ENCODE data around the gene PTGDR. TPM values are rescaled to one million over a fixed set of nuclear protein-coding genes. Genes with fewer than 3 reads are reported as not detected.

The PTGDR gene
- total and polyA plus RNA-seq, 2 experiments from 2014 or later, result 0.06 TPM; not detected in 1

DNA sequence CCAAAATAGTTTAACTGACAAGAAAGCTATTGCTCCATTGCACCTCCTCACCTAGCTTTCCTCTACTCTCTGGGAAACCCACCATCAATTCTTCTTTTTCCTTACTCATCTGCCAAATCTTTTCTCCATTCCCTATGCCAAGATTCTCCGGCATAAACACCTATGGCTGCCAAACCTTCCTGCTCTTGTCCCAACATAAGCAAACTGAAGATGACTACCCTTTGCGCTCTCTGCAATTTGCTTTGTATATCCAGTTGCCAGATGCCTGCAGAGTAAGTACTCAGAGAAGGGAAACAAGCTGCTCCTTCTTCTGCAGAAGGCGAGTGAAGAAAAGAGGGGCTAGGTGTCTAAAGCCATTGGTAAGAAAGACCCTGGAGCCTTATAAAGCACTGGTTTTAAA is 58.1 kb downstream of the PTGDR start:
- TF ChIP-seq ZNF331 (CRISPR knock-in tag; IDR thresholded peaks at IDR 0.05; ENCODE audit: low read depth) (no peak), NANOG (IDR thresholded peaks at IDR 0.05; ENCODE audit: borderline replicate concordance) (no peak), EZH2phosphoT487 (IDR thresholded peaks at IDR 0.05; ENCODE audit: unreplicated experiment) (no peak)
- TF ChIP-seq, protein P1, sequence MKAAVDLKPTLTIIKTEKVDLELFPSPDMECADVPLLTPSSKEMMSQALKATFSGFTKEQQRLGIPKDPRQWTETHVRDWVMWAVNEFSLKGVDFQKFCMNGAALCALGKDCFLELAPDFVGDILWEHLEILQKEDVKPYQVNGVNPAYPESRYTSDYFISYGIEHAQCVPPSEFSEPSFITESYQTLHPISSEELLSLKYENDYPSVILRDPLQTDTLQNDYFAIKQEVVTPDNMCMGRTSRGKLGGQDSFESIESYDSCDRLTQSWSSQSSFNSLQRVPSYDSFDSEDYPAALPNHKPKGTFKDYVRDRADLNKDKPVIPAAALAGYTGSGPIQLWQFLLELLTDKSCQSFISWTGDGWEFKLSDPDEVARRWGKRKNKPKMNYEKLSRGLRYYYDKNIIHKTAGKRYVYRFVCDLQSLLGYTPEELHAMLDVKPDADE (IDR thresholded peaks at IDR 0.05), result no peak
- TF ChIP-seq, protein P2, sequence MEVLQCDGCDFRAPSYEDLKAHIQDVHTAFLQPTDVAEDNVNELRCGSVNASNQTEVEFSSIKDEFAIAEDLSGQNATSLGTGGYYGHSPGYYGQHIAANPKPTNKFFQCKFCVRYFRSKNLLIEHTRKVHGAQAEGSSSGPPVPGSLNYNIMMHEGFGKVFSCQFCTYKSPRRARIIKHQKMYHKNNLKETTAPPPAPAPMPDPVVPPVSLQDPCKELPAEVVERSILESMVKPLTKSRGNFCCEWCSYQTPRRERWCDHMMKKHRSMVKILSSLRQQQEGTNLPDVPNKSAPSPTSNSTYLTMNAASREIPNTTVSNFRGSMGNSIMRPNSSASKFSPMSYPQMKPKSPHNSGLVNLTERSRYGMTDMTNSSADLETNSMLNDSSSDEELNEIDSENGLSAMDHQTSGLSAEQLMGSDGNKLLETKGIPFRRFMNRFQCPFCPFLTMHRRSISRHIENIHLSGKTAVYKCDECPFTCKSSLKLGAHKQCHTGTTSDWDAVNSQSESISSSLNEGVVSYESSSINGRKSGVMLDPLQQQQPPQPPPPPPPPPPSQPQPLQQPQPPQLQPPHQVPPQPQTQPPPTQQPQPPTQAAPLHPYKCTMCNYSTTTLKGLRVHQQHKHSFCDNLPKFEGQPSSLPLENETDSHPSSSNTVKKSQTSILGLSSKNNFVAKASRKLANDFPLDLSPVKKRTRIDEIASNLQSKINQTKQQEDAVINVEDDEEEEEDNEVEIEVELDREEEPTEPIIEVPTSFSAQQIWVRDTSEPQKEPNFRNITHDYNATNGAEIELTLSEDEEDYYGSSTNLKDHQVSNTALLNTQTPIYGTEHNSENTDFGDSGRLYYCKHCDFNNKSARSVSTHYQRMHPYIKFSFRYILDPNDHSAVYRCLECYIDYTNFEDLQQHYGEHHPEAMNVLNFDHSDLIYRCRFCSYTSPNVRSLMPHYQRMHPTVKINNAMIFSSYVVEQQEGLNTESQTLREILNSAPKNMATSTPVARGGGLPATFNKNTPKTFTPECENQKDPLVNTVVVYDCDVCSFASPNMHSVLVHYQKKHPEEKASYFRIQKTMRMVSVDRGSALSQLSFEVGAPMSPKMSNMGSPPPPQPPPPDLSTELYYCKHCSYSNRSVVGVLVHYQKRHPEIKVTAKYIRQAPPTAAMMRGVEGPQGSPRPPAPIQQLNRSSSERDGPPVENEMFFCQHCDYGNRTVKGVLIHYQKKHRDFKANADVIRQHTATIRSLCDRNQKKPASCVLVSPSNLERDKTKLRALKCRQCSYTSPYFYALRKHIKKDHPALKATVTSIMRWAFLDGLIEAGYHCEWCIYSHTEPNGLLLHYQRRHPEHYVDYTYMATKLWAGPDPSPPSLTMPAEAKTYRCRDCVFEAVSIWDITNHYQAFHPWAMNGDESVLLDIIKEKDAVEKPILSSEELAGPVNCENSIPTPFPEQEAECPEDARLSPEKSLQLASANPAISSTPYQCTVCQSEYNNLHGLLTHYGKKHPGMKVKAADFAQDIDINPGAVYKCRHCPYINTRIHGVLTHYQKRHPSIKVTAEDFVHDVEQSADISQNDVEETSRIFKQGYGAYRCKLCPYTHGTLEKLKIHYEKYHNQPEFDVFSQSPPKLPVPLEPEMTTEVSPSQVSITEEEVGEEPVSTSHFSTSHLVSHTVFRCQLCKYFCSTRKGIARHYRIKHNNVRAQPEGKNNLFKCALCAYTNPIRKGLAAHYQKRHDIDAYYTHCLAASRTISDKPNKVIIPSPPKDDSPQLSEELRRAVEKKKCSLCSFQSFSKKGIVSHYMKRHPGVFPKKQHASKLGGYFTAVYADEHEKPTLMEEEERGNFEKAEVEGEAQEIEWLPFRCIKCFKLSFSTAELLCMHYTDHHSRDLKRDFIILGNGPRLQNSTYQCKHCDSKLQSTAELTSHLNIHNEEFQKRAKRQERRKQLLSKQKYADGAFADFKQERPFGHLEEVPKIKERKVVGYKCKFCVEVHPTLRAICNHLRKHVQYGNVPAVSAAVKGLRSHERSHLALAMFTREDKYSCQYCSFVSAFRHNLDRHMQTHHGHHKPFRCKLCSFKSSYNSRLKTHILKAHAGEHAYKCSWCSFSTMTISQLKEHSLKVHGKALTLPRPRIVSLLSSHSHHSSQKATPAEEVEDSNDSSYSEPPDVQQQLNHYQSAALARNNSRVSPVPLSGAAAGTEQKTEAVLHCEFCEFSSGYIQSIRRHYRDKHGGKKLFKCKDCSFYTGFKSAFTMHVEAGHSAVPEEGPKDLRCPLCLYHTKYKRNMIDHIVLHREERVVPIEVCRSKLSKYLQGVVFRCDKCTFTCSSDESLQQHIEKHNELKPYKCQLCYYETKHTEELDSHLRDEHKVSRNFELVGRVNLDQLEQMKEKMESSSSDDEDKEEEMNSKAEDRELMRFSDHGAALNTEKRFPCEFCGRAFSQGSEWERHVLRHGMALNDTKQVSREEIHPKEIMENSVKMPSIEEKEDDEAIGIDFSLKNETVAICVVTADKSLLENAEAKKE (CRISPR knock-in tag; IDR thresholded peaks at IDR 0.05), result no peak
- no peaks in the 10 kb centered on the region for H3K27me3 ChIP-seq (ENCODE audit: insufficient read depth)
- Mint-ChIP-seq H3K27ac (no peak overlapping the region), H3K36me3 (ENCODE audit: low read depth) (peaks cover 22% of the 10 kb centered on the region), H3K4me3 (no peak overlapping the region), H3K27me3 (ENCODE audit: insufficient read depth, low read depth, poor library complexity) (no peaks in the 10 kb centered on the region), H3K9me3 (peaks cover 32% of the 10 kb centered on the region), H3K4me1 (no peaks in the 10 kb centered on the region)
- H4K20me1 ChIP-seq (replicated peaks; ENCODE audit: insufficient read depth), result no peaks in the 10 kb centered on the region
- no peaks in the 10 kb centered on the region for H3K4me1 ChIP-seq (ENCODE audit: insufficient read depth)
- ATAC-seq (no peak), DNase-seq (ENCODE audit: low spot score) (no peak)
- no peak overlapping the region for H3K4me2 ChIP-seq
- H3K4me3 ChIP-seq, result no peak overlapping the region
- no peak overlapping the region for H2AFZ ChIP-seq
- no peaks in the 10 kb centered on the region for H3F3A ChIP-seq (replicated peaks; ENCODE audit: low read depth)
- no peak overlapping the region for H3K27ac ChIP-seq (ENCODE audit: low read depth)
- peaks cover 3% of the 10 kb centered on the region; the same call in 1 of the 2 replicates for H3K36me3 ChIP-seq (ENCODE audit: insufficient read depth)
- no peaks in the 10 kb centered on the region for H3K79me2 ChIP-seq (replicated peaks; ENCODE audit: insufficient read depth)
- 0 out of 2 replicates have a peak, but pooled peaks cover under 1% of the 10 kb centered on the region for H3K9me2 ChIP-seq (ENCODE audit: insufficient read depth)

Other genes starting within 250 kb of the PTGDR start
- gene NID2, start 198.6 kb upstream of the PTGDR start, total RNA-seq (2014; rRNA removed; shearing (Covaris generic)), result 7.1 and 10.4 TPM in 2 replicates
- gene NID2, start 198.6 kb upstream of the PTGDR start, polyA plus RNA-seq (2016; fragmentation: Nextera tagmentation; extraction: Ambion mirVana), result 2.7 and 4.3 TPM in 2 replicates
- gene PTGER2, start 46.6 kb downstream of the PTGDR start, total RNA-seq (2014; rRNA removed; shearing (Covaris generic)), result 1.2 and 1.3 TPM in 2 replicates
- 1.3 and 1.9 TPM in 2 replicates for gene PTGER2, start 46.6 kb downstream of the PTGDR start, polyA plus RNA-seq (2016; fragmentation: Nextera tagmentation; extraction: Ambion mirVana)

Data from GM23338 (cell line).